ENCODE results near the gene MERTK.
"Not testable (repeated sequence)": the region's sequence is repeated elsewhere in the genome, so short reads cannot be mapped to it uniquely, and the experiment has no call there.

The MERTK gene

GRCh38 chr2:111905990-111906735, 7.8 kb downstream of the MERTK start:
- TF ChIP-seq CTCF (IDR thresholded peaks at IDR 0.05; ENCODE audit: insufficient read depth, missing control alignments), result no peak
- FAIRE-seq (no peak), DNase-seq (ENCODE audit: insufficient read length, low spot score) (no peak)

- DNase-seq (ENCODE audit: insufficient read length, low spot score) (no peak), FAIRE-seq (no peak)
- TF ChIP-seq CTCF (IDR thresholded peaks at IDR 0.05; ENCODE audit: insufficient read depth, missing control alignments), result no peak
Observed at GRCh38 chr2:111908578-111908977, 10.2 kb downstream of the MERTK start.

- no peak for DNase-seq (ENCODE audit: insufficient read length, low spot score)
- FAIRE-seq, result no peak
- TF ChIP-seq CTCF (IDR thresholded peaks at IDR 0.05; ENCODE audit: insufficient read depth, missing control alignments), result no peak
Observed at GRCh38 chr2:111909079-111909478, 10.7 kb downstream of the MERTK start.

- not testable (repeated sequence) for DNase-seq (ENCODE audit: insufficient read length, low spot score); FAIRE-seq
Observed at GRCh38 chr2:111909997-111910396, 11.6 kb downstream of the MERTK start.

- TF ChIP-seq CTCF (IDR thresholded peaks at IDR 0.05; ENCODE audit: insufficient read depth, missing control alignments), result no peak
- FAIRE-seq (no peak), DNase-seq (ENCODE audit: insufficient read length, low spot score) (no peak)
Observed at GRCh38 chr2:111910609-111911277, 12.3 kb downstream of the MERTK start.

GRCh38 chr2:111911295-111911977, 13.0 kb downstream of the MERTK start:
- DNase-seq (ENCODE audit: insufficient read length, low spot score); FAIRE-seq: not testable (repeated sequence)

- DNase-seq (ENCODE audit: insufficient read length, low spot score) (no peak), FAIRE-seq (no peak)
- no peak for TF ChIP-seq CTCF (IDR thresholded peaks at IDR 0.05; ENCODE audit: insufficient read depth, missing control alignments)
Observed at GRCh38 chr2:111912547-111912946, 14.1 kb downstream of the MERTK start.

DNA sequence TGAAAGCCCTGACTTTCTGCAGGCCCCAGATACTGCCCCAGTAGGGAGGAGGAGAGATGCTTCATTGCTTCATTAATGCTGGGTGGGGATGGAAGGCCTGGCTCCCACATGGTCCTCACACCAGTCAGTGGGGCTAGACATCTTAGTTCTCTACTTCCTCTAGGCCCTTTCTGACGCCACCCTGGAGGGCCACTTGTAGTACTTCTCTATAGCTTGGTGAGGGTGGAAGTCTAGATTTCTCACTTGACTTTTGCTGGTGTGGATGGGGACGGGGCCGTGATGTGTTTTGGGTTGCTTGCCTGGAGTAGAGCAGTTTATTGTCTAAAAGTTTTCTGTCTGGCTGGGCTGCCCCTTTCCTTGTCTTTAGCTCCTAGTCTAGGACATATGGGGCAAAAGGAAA, 18.7 kb downstream of the MERTK start:
- TF ChIP-seq CTCF (IDR thresholded peaks at IDR 0.05; ENCODE audit: insufficient read depth, missing control alignments), result no peak
- no peak for DNase-seq (ENCODE audit: insufficient read length, low spot score)
- FAIRE-seq, result no peak

Data from D721Med (cell line).